KOPT-K1 (cell line): Measurements from ENCODE around the gene LIPT2.
"Not testable (repeated sequence)": the region's sequence is repeated elsewhere in the genome, so short reads cannot be mapped to it uniquely, and the experiment has no call there.

ENCODE experiments used
- H3K27ac ChIP-seq: fragments of 200-600 bp; sonication (generic); 2 replicates; pipeline ENCODE4 v1.5.1; 2016; ENCODE audit warnings: antibody characterized with exemption, mild to moderate bottlenecking, low read depth, low read length; ENCODE audit not compliant: poor library complexity, severe bottlenecking
- H3K36me3 ChIP-seq: fragments of 200-600 bp; sonication (generic); 2 replicates; pipeline ENCODE4 v1.5.1; 2017; ENCODE audit warnings: antibody characterized with exemption, mild to moderate bottlenecking, low read length, moderate library complexity; ENCODE audit not compliant: insufficient read depth
- H3K9me3 ChIP-seq: fragments of 200-600 bp; sonication (generic); 2 replicates; pipeline ENCODE4 v1.5.1; 2017; ENCODE audit warnings: antibody characterized with exemption, low read length, mild to moderate bottlenecking; ENCODE audit not compliant: insufficient read depth, poor library complexity, severe bottlenecking

LIPT2 gene

GRCh38 chr11:74520316-74520715 is 26.8 kb upstream of the LIPT2 start:
- Histone ChIP-seq H3K36me3 (no peaks in the 10 kb centered on the region), H3K9me3 (no peaks in the 10 kb centered on the region), H3K27ac (no peak overlapping the region)

DNA sequence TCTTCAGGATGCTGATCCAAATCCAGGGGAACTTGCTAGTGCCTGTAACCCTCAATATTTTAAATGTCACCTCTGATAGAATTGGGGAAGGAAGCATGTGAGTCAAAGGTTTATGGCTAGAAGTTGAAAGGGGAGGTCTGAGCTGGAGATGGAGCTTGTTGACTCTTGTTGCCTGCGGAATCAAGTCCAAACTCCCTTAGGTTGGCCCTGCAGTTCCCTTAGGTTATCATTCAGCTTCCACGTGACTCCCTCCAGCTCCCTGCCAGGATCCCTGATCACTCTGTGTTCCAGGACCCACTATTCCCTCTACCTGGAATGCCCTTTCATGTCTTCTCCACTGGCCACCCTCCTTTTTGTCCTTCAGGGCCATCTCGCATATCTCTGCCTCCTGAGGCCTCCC is 26.2 kb upstream of the LIPT2 start:
- Histone ChIP-seq H3K36me3 (no peaks in the 10 kb centered on the region), H3K27ac (no peak overlapping the region), H3K9me3 (no peaks in the 10 kb centered on the region)

- H3K27ac ChIP-seq, H3K36me3 ChIP-seq, H3K9me3 ChIP-seq: not testable (repeated sequence)
Measured at GRCh38 chr11:74517592-74517991, 24.1 kb upstream of the LIPT2 start.

DNA sequence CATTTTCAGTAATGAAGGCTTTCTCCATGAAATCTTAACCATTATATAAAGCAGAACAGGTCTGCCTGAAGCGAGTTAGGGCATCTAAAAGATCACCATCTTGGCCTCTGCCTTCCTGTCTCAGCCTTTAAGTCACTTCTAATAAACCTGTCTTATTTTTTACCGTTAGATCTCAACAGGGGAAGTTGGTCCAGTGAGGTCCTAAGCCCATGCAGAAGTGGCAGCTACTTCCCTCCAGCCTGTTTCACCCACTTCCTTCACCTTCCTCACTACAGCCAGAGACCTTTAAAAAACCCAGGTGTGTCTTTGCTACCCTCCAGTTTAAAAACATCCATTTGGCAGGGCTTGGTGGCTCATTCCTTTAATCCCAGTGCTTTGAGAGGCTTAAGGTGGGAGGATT is 14.1 kb upstream of the LIPT2 start:
- Histone ChIP-seq H3K36me3 (no peaks in the 10 kb centered on the region), H3K9me3 (peaks cover 5% of the 10 kb centered on the region), H3K27ac (no peak overlapping the region)

DNA sequence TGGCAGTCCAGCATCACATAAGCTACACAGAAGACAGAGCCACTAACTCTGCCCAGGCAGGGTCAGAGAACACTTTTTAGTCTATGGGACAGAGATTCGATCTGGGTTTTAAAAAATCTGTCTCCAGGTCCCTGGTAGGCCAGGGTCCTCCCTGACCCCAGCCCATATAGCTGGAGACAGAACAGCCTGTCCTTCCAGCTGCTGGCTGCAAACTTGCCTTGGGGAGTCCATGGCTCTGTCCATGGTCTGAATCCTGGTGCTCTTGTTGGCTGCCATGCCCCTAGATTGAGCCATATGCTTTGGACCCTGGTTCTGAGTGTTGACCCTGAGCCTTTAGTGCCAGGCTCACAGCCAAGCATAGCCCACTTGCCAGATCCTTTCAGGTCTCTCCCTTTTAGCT is 13.3 kb upstream of the LIPT2 start:
- H3K36me3 ChIP-seq: no peaks in the 10 kb centered on the region
- H3K27ac ChIP-seq: no peak overlapping the region
- peaks cover 12% of the 10 kb centered on the region for H3K9me3 ChIP-seq

GRCh38 chr11:74505911-74506310 is 12.4 kb upstream of the LIPT2 start:
- H3K9me3 ChIP-seq: peaks cover 15% of the 10 kb centered on the region
- H3K36me3 ChIP-seq: no peaks in the 10 kb centered on the region
- H3K27ac ChIP-seq: no peak overlapping the region

- Histone ChIP-seq H3K36me3 (no peaks in the 10 kb centered on the region), H3K9me3 (peaks cover 15% of the 10 kb centered on the region), H3K27ac (no peak overlapping the region)
Measured at GRCh38 chr11:74504100-74504691, 10.7 kb upstream of the LIPT2 start.

GRCh38 chr11:74494916-74495315 is 1.4 kb upstream of the LIPT2 start:
- H3K36me3 ChIP-seq: no peaks in the 10 kb centered on the region
- H3K27ac ChIP-seq: no peak overlapping the region
- peaks cover 16% of the 10 kb centered on the region for H3K9me3 ChIP-seq

GRCh38 chr11:74493791-74494630 is 487 bp upstream of the LIPT2 start:
- no peaks in the 10 kb centered on the region for H3K36me3 ChIP-seq
- H3K9me3 ChIP-seq: peaks cover 16% of the 10 kb centered on the region
- peak overlapping the region; percentile 91 for H3K27ac ChIP-seq

- Histone ChIP-seq H3K9me3 (peaks cover 12% of the 10 kb centered on the region), H3K27ac (no peak overlapping the region), H3K36me3 (no peaks in the 10 kb centered on the region)
Measured at GRCh38 chr11:74492084-74492483, 1.4 kb downstream of the LIPT2 start.

DNA sequence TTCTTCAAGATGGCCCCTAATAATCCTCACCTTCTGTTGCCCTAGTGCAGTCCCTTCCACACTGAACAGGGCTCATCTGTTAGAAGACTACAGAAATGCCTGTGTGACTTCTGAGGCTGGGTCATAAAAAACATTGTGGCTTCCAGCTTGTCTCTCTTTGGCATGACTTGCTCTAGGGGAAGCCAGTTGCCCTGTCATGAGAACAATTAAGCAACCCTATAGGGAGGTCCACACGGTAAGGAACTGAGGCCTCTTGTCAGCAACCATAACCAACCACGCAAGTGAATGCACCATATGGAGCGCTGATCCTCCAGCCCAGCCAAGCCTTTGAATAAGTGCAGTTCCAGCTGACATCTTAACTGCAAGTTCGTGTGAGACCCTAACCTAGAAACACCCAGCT is 2.6 kb downstream of the LIPT2 start:
- Histone ChIP-seq H3K36me3 (no peaks in the 10 kb centered on the region), H3K27ac (no peak overlapping the region), H3K9me3 (peaks cover 4% of the 10 kb centered on the region)

GRCh38 chr11:74487875-74488274 is 5.6 kb downstream of the LIPT2 start:
- Histone ChIP-seq H3K9me3 (no peaks in the 10 kb centered on the region), H3K27ac (no peak overlapping the region), H3K36me3 (no peaks in the 10 kb centered on the region)

- Histone ChIP-seq H3K27ac (no peak overlapping the region), H3K9me3 (no peaks in the 10 kb centered on the region), H3K36me3 (no peaks in the 10 kb centered on the region)
Measured at GRCh38 chr11:74485868-74486267, 7.7 kb downstream of the LIPT2 start.

GRCh38 chr11:74480688-74481417 is 12.7 kb downstream of the LIPT2 start:
- Histone ChIP-seq H3K27ac (no peak overlapping the region), H3K36me3 (no peaks in the 10 kb centered on the region), H3K9me3 (no peaks in the 10 kb centered on the region)

DNA sequence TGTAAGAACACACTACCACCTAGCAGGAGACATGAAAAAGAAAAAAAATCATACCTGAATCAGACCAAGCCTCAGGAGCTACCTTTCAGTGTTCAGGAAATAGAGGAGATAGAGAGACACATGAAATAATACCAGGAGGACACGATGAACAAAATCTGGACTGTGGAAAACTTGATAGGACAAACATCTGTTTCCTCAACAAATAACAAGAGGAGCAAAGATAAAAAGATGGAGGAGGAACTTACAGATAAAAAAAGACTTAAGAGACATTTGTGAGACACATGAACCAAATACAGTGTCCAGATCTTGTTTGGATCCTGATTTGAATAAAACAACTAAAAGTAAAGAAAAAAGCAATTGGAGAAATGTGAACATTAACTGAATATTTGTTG is 13.8 kb downstream of the LIPT2 start:
- no peaks in the 10 kb centered on the region for H3K9me3 ChIP-seq
- no peak overlapping the region for H3K27ac ChIP-seq
- H3K36me3 ChIP-seq: no peaks in the 10 kb centered on the region
